Measurements from ENCODE around the gene CD44.

- TF ChIP-seq CTCF (IDR thresholded peaks at IDR 0.05) (no peak), POLR2A (IDR thresholded peaks at IDR 0.05) (no peak)
Observed at GRCh38 chr11:35151683-35152280, 12.8 kb downstream of the CD44 start.
